Transverse colon (tissue), 4 donors: ENCODE data around the gene PRODH2. TPM values are rescaled to one million over a fixed set of nuclear protein-coding genes. Genes with fewer than 3 reads are reported as not detected.

Experiments used
- DNase-seq: peaks from one replicate; pipeline ENCODE4 v3.0.0-alpha.2; 2019
- H3K27ac ChIP-seq, 4 donors: fragments of 200-600 bp; sonication (generic); 2 replicates each; pipeline ENCODE4 v1.5.1; 2016 to 2018; ENCODE audit warnings: inconsistent platforms in 4 of 4
- H3K27me3 ChIP-seq: fragments of 200-600 bp; sonication (generic); 2 replicates; pipeline ENCODE4 v1.5.1; 2017; ENCODE audit warnings: inconsistent platforms
- H3K36me3 ChIP-seq, 4 donors: fragments of 200-600 bp; sonication (generic); 2 replicates each; pipeline ENCODE4 v1.5.1; 2017 to 2019; ENCODE audit warnings: inconsistent platforms in 4 of 4
- H3K4me1 ChIP-seq, 4 donors: fragments of 200-600 bp; sonication (generic); 2 replicates each; pipeline ENCODE4 v1.5.1; 2017 to 2020; ENCODE audit warnings: inconsistent platforms in 4 of 4
- H3K4me3 ChIP-seq, 4 donors: fragments of 200-600 bp; sonication (generic); 1 replicate in 1 of 4; 2 replicates in 3 of 4; pipeline versions ENCODE4 v1.5.1 to v1.6.1; 2017 to 2019; ENCODE audit warnings: inconsistent platforms in 4 of 4
- H3K9me3 ChIP-seq, 2 donors: fragments of 200-600 bp; sonication (generic); 2 replicates each; pipeline ENCODE4 v1.5.1; 2017 to 2019; ENCODE audit warnings: inconsistent platforms in 2 of 2
- EP300 ChIP-seq: sonication (generic); formaldehyde crosslinking; IDR thresholded peaks from one replicate; pipeline ENCODE4 v1.6.1; 2017; ENCODE audit warnings: antibody characterized with exemption, low read depth
- POLR2A ChIP-seq: fragments of 450-650 bp; IDR thresholded peaks from one replicate; pipeline ENCODE4 v1.6.1; 2016; ENCODE audit warnings: antibody characterized with exemption, mild to moderate bottlenecking, moderate library complexity
- POLR2AphosphoS5 ChIP-seq, 3 donors: sonication (generic); formaldehyde crosslinking; IDR thresholded peaks; one replicate each; pipeline ENCODE4 v1.6.1; 2016; ENCODE audit warnings: antibody characterized with exemption in 3 of 3
- WGBS, 2 donors: methylation state at CpG; one replicate each; pipeline ENCODE4 v1.1.5; 2018; ENCODE audit warnings: low coverage in 1 of 2; 5-methylcytosine and 5-hydroxymethylcytosine counted together
- in situ Hi-C, 4 donors: fragments of 200-750 bp; cut with MboI; loops; one replicate each; pipeline versions ENCODE4 v1.15.0 to v1.15.1; 2017; ENCODE audit warnings: low sequenced_read_pairs in 3 of 4, low pct_ligation_motif_present in 1 of 4, low pct_unique_long_range_greater_than_20kb in 1 of 4
- intact Hi-C: fragments of 100-400 bp; cut with DNase I; formaldehyde crosslinking; loops from one replicate; pipeline ENCODE4 v1.15.1; 2023; ENCODE audit warnings: low total_unique reads
- total RNA-seq, 4 donors: library from RNA; depleted of rRNA; stranded (reverse); fragments of >200 nt; gene quantifications; one replicate each; pipeline ENCODE4 v1.1.0, GENCODE V29; 2016
- TF ChIP-seq, protein P1 (sequence below), 5 experiments: fragments of 200-600 bp in 3 of 5; fragments of 450-650 bp in 2 of 5; sonication (generic) in 3 of 5; IDR thresholded peaks; 1 replicate in 2 of 5; 2 replicates in 3 of 5; pipeline ENCODE4 v1.5.1; 2016 to 2017; ENCODE audit warnings: antibody characterized with exemption in 5 of 5, inconsistent platforms in 3 of 5, mild to moderate bottlenecking in 2 of 5, moderate library complexity in 1 of 5

Gene PRODH2
- total RNA-seq, 4 donors from 2014 or later = not detected

DNA sequence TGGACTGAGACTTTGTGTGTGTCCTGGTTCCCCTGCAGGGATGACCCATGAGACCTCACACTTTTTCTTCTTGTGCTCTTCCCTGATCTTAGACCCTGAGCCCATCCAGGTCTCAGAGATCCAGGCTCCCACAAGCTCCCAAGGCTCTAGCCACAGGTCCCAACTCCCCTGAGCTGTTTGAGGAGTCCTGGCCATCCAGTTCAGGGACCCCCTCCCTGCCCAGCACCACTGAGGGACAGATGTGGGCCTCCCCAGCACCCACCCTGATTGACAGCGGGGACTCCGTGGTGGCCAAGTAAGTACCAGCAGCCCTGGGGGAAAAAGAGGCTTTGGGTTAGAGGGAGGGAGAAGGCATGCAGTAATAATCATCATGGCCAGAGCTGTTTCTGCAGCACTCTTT, 52.9 kb downstream of the PRODH2 start:
- peaks cover 16 to 40% (median 37%) of the 10 kb centered on the region in 4 donors for H3K4me1 ChIP-seq
- peaks cover 3% of the 10 kb centered on the region for H3K27me3 ChIP-seq
- DNase-seq = no peak
- 100% methylated on average over 2 of the region's 2 CpGs; no CpG with 5 or more reads in 1 of the 2 donors for whole genome bisulfite sequencing, 2 donors
- intact Hi-C loops (no loop called here), in situ Hi-C loops (no loop called here)
- H3K9me3 ChIP-seq = no peaks in the 10 kb centered on the region
- TF ChIP-seq EP300 (no peak), POLR2A (no peak), POLR2AphosphoS5 (IDR thresholded peaks at IDR 0.05) (no peak)
- TF ChIP-seq, protein P1, sequence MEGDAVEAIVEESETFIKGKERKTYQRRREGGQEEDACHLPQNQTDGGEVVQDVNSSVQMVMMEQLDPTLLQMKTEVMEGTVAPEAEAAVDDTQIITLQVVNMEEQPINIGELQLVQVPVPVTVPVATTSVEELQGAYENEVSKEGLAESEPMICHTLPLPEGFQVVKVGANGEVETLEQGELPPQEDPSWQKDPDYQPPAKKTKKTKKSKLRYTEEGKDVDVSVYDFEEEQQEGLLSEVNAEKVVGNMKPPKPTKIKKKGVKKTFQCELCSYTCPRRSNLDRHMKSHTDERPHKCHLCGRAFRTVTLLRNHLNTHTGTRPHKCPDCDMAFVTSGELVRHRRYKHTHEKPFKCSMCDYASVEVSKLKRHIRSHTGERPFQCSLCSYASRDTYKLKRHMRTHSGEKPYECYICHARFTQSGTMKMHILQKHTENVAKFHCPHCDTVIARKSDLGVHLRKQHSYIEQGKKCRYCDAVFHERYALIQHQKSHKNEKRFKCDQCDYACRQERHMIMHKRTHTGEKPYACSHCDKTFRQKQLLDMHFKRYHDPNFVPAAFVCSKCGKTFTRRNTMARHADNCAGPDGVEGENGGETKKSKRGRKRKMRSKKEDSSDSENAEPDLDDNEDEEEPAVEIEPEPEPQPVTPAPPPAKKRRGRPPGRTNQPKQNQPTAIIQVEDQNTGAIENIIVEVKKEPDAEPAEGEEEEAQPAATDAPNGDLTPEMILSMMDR (IDR thresholded peaks at IDR 0.05) = no peak
- peaks cover 0 to 12% (median 3%) of the 10 kb centered on the region in 4 donors for H3K36me3 ChIP-seq
- H3K27ac ChIP-seq = no peak overlapping the region
- no peak overlapping the region for H3K4me3 ChIP-seq

DNA sequence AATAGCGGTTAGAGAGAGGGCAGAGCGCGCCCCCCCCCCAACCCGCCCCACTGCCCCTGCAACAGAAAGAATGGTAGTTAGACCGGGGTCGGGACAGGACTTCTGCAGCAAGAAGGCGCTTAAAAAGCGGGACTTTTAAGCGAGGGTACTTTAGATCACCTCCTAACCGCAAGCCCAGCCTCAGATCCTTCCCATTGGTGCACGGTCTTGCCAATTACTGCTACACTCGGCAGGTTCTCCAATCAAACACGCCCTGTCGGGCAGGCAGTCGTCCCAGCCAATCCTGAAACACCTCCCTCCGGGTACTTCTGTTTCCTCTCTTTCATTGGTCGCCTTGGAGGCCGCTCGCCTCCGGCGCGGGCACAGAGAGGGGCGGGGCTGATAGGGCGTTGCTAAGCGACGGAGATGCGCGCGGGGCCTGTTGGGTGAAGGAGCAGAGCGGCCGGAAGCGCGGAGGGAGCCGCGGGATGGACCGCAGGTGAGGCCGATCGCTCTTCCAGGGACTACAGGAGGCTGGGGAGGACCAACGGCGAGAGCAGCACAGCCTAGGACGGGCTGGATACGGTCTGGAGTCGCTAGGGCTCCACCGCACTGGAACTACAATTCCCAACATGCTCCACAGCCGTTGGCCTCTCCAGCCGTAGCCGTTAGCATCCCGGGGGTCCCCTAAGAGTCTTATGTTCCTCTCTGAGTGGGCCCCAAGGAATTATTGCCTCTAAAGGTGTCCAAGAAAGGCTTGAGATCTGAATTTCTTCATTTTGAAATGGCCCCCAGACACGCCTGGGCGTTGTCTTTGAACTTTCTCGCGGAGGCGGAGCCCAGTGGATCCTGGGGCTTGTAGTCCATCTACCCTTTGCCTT, 54.7 kb downstream of the PRODH2 start, which contains the start of gene PROSER3:
Gene PROSER3 (plus strand): TSS at position 428 of the 860 bp plus-strand sequence. CDS start 40 bp downstream, at position 468.
- in situ Hi-C loops (no loop called here), intact Hi-C loops (no loop called here)
- peaks cover 3% of the 10 kb centered on the region for H3K27me3 ChIP-seq
- WGBS, 2 donors = 0% methylated on average over 5 to 53 of the region's 53 CpGs
- peak within 1 kb of the TSS; percentile 96 to 99 (median 97) for H3K27ac ChIP-seq
- peaks cover 16 to 42% (median 39%) of the 10 kb centered on the region in 4 donors for H3K4me1 ChIP-seq
- H3K9me3 ChIP-seq = no peaks in the 10 kb centered on the region
- peaks cover 0 to 16% (median 0%) of the 10 kb centered on the region in 4 donors for H3K36me3 ChIP-seq
- TF ChIP-seq POLR2AphosphoS5 (IDR thresholded peaks at IDR 0.05) = peak; percentile 58 to 92 (median 84)
- no peak for TF ChIP-seq EP300
- TF ChIP-seq POLR2A = peak; percentile 85
- H3K4me3 ChIP-seq = peak within 1 kb of the TSS; percentile 78 to 96 (median 91)
- DNase-seq = peak; percentile 98

DNA sequence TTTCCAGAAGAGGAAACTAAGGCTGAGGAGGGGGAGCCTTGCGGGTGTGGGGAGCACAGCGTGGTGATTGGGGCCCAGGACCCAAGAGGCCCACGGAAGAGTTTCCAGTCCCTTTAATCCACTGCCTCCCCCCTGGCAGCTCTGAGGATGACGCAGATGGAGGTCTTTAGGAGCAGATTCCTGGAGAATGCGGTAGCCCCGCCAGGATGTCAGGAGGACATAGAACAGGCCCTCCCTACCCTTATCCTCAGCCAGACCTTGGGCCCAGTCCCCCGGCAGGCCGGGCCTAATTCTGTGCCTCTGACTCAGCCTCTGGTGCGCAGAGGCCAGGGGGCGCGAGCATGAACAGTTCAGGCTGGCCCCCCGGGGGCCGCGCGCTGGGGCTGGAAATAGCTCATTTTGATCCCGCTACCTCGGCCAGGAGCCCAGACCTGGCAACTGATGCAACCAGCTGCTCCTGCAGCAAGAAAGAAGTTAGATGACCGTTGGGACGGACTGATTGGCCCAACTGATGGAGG, 55.4 kb downstream of the PRODH2 start:
- H3K27ac ChIP-seq = peak overlapping the region; percentile 96 to 99 (median 97)
- H3K36me3 ChIP-seq = peaks cover 0 to 20% (median 3%) of the 10 kb centered on the region in 4 donors
- no peaks in the 10 kb centered on the region for H3K9me3 ChIP-seq
- WGBS, 2 donors = 16% methylated on average over 15 of the region's 19 CpGs; no CpG with 5 or more reads in 1 of the 2 donors
- H3K4me3 ChIP-seq = peak overlapping the region in 3 of 4 donors; percentile 78 to 92 (median 90)
- intact Hi-C loops (no loop called here), in situ Hi-C loops (no loop called here)
- peak; percentile 74 for DNase-seq
- H3K27me3 ChIP-seq = peaks cover 3% of the 10 kb centered on the region
- TF ChIP-seq EP300 (peak; percentile 83), POLR2A (no peak), POLR2AphosphoS5 (IDR thresholded peaks at IDR 0.05) (peak; percentile 61 to 81 (median 77))
- TF ChIP-seq, protein P1 (IDR thresholded peaks at IDR 0.05) = no peak
- H3K4me1 ChIP-seq = peaks cover 16 to 42% (median 39%) of the 10 kb centered on the region in 4 donors

GRCh38 chr19:35756377-35757230, 56.0 kb downstream of the PRODH2 start, which contains the start of gene HSPB6:
Gene HSPB6, minus strand, starts transcription at chr19:35757029. Its CDS starts 21 bp downstream, at chr19:35757008.
- Histone ChIP-seq H3K27ac (peak within 1 kb of the TSS; percentile 96 to 99 (median 97)), H3K27me3 (peaks cover 3% of the 10 kb centered on the region), H3K4me3 (peak within 1 kb of the TSS; percentile 50 to 92 (median 84)), H3K4me1 (peaks cover 16 to 42% (median 39%) of the 10 kb centered on the region in 4 donors), H3K36me3 (peaks cover 0 to 14% (median 3%) of the 10 kb centered on the region in 4 donors), H3K9me3 (no peaks in the 10 kb centered on the region)
- 18 to 23% methylated on average over 5 to 51 of the region's 52 CpGs for WGBS, 2 donors
- intact Hi-C loops (no loop called here), in situ Hi-C loops (no loop called here)
- DNase-seq = peak; percentile 42
- TF ChIP-seq POLR2AphosphoS5 (IDR thresholded peaks at IDR 0.05) = peak; percentile 65 to 89 (median 81)
- TF ChIP-seq POLR2A = peak; percentile 69
- no peak for TF ChIP-seq EP300
- TF ChIP-seq, protein P1 (IDR thresholded peaks at IDR 0.05) = no peak
